SK-N-MC (cell line): ENCODE data around the gene IL21R.

Source experiments
- EZH2 ChIP-seq: fragments of 200-600 bp; sonication (generic); IDR thresholded peaks from one replicate; pipeline ENCODE4 v1.6.1; 2017; ENCODE audit warnings: antibody characterized with exemption
- FOXP2 ChIP-seq: optimal IDR thresholded peaks from 2 replicates; pipeline ENCODE3; 2011; ENCODE audit warnings: mild to moderate bottlenecking, moderate library complexity; ENCODE audit not compliant: insufficient read depth; ENCODE audit errors: extremely low read length, control extremely low read depth
- POLR2AphosphoS5 ChIP-seq: IDR thresholded peaks from 2 replicates; pipeline ENCODE4 v1.6.1; 2012; ENCODE audit warnings: mild to moderate bottlenecking, low read depth, low read length, borderline replicate concordance

- no peak for TF ChIP-seq EZH2
- TF ChIP-seq POLR2AphosphoS5 = no peak
- no peak for TF ChIP-seq FOXP2
Measured at GRCh38 chr16:27374221-27374803, 27.7 kb upstream of the IL21R start.
